ENCODE results near the gene GABRA6. TPM values are rescaled to one million over a fixed set of nuclear protein-coding genes. Genes with fewer than 3 reads are reported as not detected.

The GABRA6 gene
- polyA plus RNA-seq, 2 of the 4 experiments (the other 2 are of a cell fraction), result not detected

DNA sequence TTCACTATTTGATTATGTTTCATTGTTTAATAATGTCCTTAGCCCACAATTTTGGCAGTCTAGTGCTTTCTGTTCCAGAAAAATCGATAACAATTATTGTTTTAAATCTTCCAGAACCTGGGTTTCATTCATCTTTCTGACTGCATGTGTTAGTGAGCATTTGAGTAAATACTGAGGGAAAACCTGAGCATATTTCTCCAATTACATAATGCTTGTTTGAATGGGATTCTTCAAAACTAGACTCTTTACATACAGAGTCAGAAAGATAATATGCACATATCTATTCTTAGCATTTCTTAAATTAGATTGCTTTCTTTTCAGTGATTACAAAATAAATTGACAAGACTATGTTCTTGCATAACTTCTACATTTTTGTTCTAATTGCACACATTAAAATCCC, 21.9 kb downstream of the GABRA6 start:
- WGBS (ENCODE audit: missing lambda C conversion rate), result 0% methylated on average over 1 of the region's 1 CpG
- ATAC-seq, result no peak
- no peak for TF ChIP-seq GATA3 (IDR thresholded peaks at IDR 0.05; ENCODE audit: borderline replicate concordance)
- TF ChIP-seq POLR2AphosphoS2 (conservative IDR thresholded peaks at IDR 0.05; ENCODE audit: low read length), result no peak
- TF ChIP-seq, protein P1, sequence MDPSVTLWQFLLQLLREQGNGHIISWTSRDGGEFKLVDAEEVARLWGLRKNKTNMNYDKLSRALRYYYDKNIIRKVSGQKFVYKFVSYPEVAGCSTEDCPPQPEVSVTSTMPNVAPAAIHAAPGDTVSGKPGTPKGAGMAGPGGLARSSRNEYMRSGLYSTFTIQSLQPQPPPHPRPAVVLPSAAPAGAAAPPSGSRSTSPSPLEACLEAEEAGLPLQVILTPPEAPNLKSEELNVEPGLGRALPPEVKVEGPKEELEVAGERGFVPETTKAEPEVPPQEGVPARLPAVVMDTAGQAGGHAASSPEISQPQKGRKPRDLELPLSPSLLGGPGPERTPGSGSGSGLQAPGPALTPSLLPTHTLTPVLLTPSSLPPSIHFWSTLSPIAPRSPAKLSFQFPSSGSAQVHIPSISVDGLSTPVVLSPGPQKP (IDR thresholded peaks at IDR 0.05; ENCODE audit: low read depth, low read length), result no peak
- no peak for TF ChIP-seq MYC (IDR thresholded peaks at IDR 0.05; ENCODE audit: borderline replicate concordance, low read length)
- no peak for TF ChIP-seq TFCP2L1 (CRISPR knock-in tag; IDR thresholded peaks at IDR 0.05)
- no peak for TF ChIP-seq EHF (CRISPR knock-in tag; IDR thresholded peaks at IDR 0.05)
- no peak for DNase-seq (ENCODE audit: low read depth in 1 of 2, low spot score in 1 of 2)
- no peak for FAIRE-seq
- Histone ChIP-seq H3K4me1 (no peaks in the 10 kb centered on the region), H3K4me3 (no peak overlapping the region), H3K9me3 (no peaks in the 10 kb centered on the region), H3K27ac (no peak overlapping the region), H3K4me2 (no peak overlapping the region)
- ChIA-PET CTCF (no interaction called here), POLR2A (no interaction called here)

DNA sequence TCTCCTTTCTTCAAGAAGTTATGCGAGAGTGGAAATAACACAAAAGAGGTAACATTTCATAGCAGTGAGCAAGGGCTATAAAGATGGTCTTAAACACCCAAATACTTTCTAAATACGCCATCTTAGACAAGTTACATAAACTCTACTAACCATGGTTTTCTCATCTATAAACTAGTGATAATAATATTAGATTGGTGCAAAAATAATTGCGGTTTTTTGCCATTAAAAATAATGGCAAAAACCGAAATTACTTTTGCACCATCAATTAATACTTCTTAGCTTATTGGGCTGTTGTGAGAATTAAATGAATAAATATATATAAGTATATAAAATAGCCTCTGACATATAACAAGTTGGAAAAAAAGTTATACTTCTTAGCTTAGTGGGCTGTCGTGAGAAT, 23.7 kb downstream of the GABRA6 start:
- H3K4me3 ChIP-seq, result no peak overlapping the region
- TF ChIP-seq HDAC2 (IDR thresholded peaks at IDR 0.05), result no peak
- no peak for TF ChIP-seq CBX8 (IDR thresholded peaks at IDR 0.05)
- TF ChIP-seq MYC (IDR thresholded peaks at IDR 0.05; ENCODE audit: borderline replicate concordance, low read length), result no peak
- TF ChIP-seq CHD2 (IDR thresholded peaks at IDR 0.05; ENCODE audit: low read length, partially characterized antibody), result no peak
- TF ChIP-seq CHD4 (IDR thresholded peaks at IDR 0.05; ENCODE audit: borderline replicate concordance), result no peak
- no peak for TF ChIP-seq TFCP2L1 (CRISPR knock-in tag; IDR thresholded peaks at IDR 0.05)
- TF ChIP-seq JUN (IDR thresholded peaks at IDR 0.05), result no peak
- TF ChIP-seq, protein P2, sequence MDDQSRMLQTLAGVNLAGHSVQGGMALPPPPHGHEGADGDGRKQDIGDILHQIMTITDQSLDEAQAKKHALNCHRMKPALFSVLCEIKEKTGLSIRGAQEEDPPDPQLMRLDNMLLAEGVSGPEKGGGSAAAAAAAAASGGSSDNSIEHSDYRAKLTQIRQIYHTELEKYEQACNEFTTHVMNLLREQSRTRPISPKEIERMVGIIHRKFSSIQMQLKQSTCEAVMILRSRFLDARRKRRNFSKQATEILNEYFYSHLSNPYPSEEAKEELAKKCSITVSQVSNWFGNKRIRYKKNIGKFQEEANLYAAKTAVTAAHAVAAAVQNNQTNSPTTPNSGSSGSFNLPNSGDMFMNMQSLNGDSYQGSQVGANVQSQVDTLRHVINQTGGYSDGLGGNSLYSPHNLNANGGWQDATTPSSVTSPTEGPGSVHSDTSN (IDR thresholded peaks at IDR 0.05), result no peak
- TF ChIP-seq, protein P1 (IDR thresholded peaks at IDR 0.05; ENCODE audit: low read depth, low read length), result no peak
- TF ChIP-seq, protein P3, sequence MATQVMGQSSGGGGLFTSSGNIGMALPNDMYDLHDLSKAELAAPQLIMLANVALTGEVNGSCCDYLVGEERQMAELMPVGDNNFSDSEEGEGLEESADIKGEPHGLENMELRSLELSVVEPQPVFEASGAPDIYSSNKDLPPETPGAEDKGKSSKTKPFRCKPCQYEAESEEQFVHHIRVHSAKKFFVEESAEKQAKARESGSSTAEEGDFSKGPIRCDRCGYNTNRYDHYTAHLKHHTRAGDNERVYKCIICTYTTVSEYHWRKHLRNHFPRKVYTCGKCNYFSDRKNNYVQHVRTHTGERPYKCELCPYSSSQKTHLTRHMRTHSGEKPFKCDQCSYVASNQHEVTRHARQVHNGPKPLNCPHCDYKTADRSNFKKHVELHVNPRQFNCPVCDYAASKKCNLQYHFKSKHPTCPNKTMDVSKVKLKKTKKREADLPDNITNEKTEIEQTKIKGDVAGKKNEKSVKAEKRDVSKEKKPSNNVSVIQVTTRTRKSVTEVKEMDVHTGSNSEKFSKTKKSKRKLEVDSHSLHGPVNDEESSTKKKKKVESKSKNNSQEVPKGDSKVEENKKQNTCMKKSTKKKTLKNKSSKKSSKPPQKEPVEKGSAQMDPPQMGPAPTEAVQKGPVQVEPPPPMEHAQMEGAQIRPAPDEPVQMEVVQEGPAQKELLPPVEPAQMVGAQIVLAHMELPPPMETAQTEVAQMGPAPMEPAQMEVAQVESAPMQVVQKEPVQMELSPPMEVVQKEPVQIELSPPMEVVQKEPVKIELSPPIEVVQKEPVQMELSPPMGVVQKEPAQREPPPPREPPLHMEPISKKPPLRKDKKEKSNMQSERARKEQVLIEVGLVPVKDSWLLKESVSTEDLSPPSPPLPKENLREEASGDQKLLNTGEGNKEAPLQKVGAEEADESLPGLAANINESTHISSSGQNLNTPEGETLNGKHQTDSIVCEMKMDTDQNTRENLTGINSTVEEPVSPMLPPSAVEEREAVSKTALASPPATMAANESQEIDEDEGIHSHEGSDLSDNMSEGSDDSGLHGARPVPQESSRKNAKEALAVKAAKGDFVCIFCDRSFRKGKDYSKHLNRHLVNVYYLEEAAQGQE (IDR thresholded peaks at IDR 0.05), result no peak
- no peak for TF ChIP-seq NR3C1 (IDR thresholded peaks at IDR 0.05)
- no peak for TF ChIP-seq PHF8 (IDR thresholded peaks at IDR 0.05; ENCODE audit: borderline replicate concordance, low read depth)
- TF ChIP-seq, protein P4, sequence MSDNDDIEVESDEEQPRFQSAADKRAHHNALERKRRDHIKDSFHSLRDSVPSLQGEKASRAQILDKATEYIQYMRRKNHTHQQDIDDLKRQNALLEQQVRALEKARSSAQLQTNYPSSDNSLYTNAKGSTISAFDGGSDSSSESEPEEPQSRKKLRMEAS (IDR thresholded peaks at IDR 0.05), result no peak
- TF ChIP-seq ESRRA (IDR thresholded peaks at IDR 0.05; ENCODE audit: borderline replicate concordance, low read length), result no peak
- no peak for TF ChIP-seq ZC3H11A (IDR thresholded peaks at IDR 0.05)
- no peak for TF ChIP-seq RAD21 (conservative IDR thresholded peaks at IDR 0.05 in 1 of 2, IDR thresholded peaks at IDR 0.05 in 1 of 2)
- no peak for TF ChIP-seq JUNB (IDR thresholded peaks at IDR 0.05)
- TF ChIP-seq MAZ (IDR thresholded peaks at IDR 0.05; ENCODE audit: borderline replicate concordance, low read depth, low read length), result no peak
- no peak for TF ChIP-seq MAFK (IDR thresholded peaks at IDR 0.05; ENCODE audit: partially characterized antibody)
- no peak for DNase-seq (ENCODE audit: low read depth in 1 of 2, low spot score in 1 of 2)
- H3K27ac ChIP-seq, result no peak overlapping the region
- FAIRE-seq, result no peak
- H3K4me2 ChIP-seq, result no peak overlapping the region
- 3% methylated on average over 5 of the region's 5 CpGs for whole genome bisulfite sequencing (ENCODE audit: missing lambda C conversion rate)
- H3K9me3 ChIP-seq, result no peaks in the 10 kb centered on the region
- CTCF ChIA-PET, result no interaction called here
- no peak for ATAC-seq
- POLR2A ChIA-PET, result no interaction called here
- H3K4me1 ChIP-seq, result no peaks in the 10 kb centered on the region
